Hematopoietic multipotent progenitor cell (in vitro differentiated cells): ENCODE data around the gene FOLR2. TPM values are rescaled to one million over a fixed set of nuclear protein-coding genes. Genes with fewer than 3 reads are reported as not detected.

Source experiments
- DNase-seq, 3 donors: peaks; one replicate each; pipeline ENCODE4 v3.0.0-alpha.2; 2011 to 2015; ENCODE audit warnings: low read depth in 2 of 3, low spot score in 2 of 3
- total RNA-seq: library from RNA; depleted of rRNA; stranded (reverse); fragments of >200 nt; gene quantifications from one replicate; pipeline ENCODE4 v1.2.3, GENCODE V29; 2012

Gene FOLR2
- total RNA-seq, 1 donor: under 0.01 TPM

- DNase-seq: peak in 2 of 3 donors; percentile 17 to 26
These were observed 23.4 kb downstream of the FOLR2 start for GRCh38 chr11:72239849-72240460.

- DNase-seq: peak in 1 of 3 donors; percentile 26
These were observed 24.1 kb downstream of the FOLR2 start for GRCh38 chr11:72240461-72241290.

GRCh38 chr11:72241291-72241781, 24.7 kb downstream of the FOLR2 start:
- DNase-seq: no peak

- no peak for DNase-seq
These were observed 25.5 kb downstream of the FOLR2 start for GRCh38 chr11:72242141-72242540.

GRCh38 chr11:72243173-72244059, 26.8 kb downstream of the FOLR2 start:
- no peak for DNase-seq

DNA sequence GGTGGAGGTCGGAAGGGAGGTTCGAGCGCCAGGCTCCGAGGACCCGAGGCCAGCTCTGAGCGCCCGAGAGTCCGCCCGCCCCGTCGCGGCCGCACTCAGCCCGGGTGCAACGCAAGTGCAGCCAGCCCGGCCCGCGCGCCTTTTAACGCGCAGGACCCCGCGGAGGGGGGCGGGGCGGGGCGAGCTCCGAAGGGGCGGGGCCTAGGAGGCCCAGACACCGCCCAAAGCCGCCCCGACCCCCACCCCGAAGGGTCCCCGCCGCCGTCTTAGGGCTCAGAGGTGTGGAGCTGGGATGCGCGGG, 27.4 kb downstream of the FOLR2 start, which contains the start of gene PHOX2A:
TSS of gene PHOX2A (minus strand) at position 117 of the 301 bp plus-strand sequence. CDS start 172 bp downstream, outside the sequence.
- no peak for DNase-seq

- DNase-seq: no peak
These were observed 28.0 kb downstream of the FOLR2 start for GRCh38 chr11:72244361-72245262.

DNA sequence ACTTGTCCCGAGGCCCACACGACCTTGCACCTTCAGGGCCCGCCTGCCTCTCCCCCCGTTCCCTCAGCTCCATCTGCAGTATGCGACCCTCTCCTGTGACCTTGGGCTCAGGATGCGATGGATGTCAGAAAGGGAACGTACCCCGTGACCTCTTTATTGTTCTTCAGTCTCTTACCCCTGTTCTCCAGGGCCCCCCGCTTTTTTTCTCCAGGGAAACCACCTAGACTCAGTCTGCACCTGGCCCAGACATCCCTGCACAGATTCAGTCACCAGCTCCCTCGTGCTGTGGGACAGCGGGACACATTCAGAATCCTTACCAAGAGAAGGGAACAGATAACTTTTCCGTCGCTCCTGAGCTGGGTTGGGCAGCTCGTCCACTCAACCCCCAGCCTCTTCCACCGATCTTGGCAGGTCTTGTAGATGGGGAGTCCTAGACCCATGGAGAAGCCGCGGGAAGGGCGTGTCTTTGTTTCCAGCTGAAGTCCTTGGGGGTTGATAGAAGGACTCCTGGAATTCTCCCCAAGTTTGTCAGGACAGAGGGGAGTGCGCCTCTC, 28.7 kb downstream of the FOLR2 start:
- DNase-seq: no peak

DNA sequence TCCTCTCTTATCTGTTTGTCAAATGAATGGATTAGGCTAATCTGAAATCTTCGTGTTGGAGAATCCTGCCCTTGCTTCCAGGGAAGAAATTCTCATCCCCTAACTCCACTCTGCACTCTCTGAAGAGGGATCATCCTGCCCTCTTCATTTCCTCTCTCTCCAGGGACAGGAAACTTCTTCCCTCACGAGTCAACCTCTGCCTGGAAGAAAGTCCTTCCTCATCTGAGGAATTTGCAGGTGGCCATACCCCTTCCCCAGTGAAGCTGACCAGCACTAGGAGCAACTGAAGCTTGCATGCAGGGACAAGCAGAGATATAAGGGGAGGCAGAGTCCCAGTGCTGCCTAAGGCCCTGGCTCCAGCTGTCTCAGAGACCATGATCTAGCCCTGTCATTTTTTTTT, 31.0 kb downstream of the FOLR2 start:
- DNase-seq: no peak

DNA sequence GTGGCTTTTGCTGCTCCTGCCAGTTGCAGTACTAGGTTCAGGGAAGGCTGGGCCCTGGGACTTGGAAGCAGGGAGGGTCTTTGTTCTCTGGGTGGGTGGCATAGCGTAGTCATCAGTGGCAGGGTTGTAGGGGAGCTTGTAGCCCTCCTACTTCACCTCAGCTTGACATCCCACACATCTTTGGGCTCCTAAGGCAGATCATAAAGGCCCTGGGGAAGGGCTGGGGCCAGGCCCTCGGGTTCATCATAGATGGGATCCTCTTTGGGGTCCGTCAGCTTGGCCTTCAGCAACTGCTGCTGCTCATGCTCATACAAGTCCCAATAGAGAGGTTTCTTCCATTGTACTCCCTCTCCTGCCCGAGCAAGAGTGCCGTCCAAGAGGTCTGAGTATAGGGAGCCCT, 33.4 kb downstream of the FOLR2 start:
- no peak for DNase-seq

GRCh38 chr11:72250661-72251464, 34.3 kb downstream of the FOLR2 start:
- no peak for DNase-seq

- no peak for DNase-seq
These were observed 35.0 kb downstream of the FOLR2 start for GRCh38 chr11:72251614-72252013.

GRCh38 chr11:72253392-72253791, 36.8 kb downstream of the FOLR2 start:
- no peak for DNase-seq

GRCh38 chr11:72254299-72254993, 37.9 kb downstream of the FOLR2 start:
- no peak for DNase-seq

- no peak for DNase-seq
These were observed 41.0 kb downstream of the FOLR2 start for GRCh38 chr11:72257570-72257969.

DNA sequence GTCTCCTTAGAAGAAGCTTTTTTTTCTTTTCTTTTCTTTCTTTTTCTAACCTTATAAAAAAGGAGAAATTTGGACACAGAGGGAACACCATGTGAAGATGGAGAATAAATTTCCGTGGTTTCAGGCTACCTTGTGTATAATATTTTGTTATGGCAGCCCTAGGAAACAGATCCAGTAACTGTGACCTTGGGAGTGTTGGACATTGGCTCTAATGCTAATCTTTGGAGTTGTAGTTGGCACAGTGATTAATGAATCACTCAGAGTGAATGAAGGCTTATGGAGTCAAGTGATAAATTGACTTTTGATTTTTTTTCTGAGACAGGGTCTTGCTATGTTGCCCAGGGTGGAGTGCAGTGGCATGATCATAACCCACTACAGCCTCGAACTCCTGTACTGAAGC, 42.9 kb downstream of the FOLR2 start:
- DNase-seq: no peak

DNA sequence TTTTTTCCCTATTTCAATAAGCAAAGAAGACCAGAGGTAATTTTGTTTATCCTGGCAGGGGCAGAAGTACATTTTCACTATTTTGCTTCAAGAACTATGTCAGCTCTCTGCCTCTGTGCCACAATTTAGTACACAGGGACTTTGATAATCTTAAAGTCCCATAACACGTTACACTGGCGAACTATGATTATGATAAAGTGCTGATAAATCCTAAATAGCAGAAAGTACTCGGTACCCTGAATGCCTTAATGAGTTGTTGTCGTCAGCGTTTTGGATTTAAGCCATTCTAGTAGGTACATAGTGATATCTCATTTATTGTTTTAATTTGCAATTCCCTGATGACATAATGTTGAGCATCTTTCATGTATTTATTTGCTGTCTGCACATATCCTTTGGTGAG, 44.0 kb downstream of the FOLR2 start:
- no peak for DNase-seq

GRCh38 chr11:72263361-72263760, 46.8 kb downstream of the FOLR2 start:
- DNase-seq: peak in 2 of 3 donors; percentile 17 to 22
